Lower lobe of right lung (tissue), 2 donors: Measurements from ENCODE around the gene MNAT1. TPM values are rescaled to one million over a fixed set of nuclear protein-coding genes. Genes with fewer than 3 reads are reported as not detected.
A peak's percentile ranks its signal among the peaks of the same experiment; 100 is the strongest.

Experiments used
- ATAC-seq, 2 donors: fragments of 200-7000 bp; cut with Tn5 transposase; one replicate each; pipeline ENCODE4 v1.9.1; 2020 to 2022; ENCODE audit warnings: mild to moderate bottlenecking in 2 of 2, moderate library complexity in 2 of 2
- DNase-seq: peaks from one replicate; pipeline ENCODE4 v3.0.0-alpha.2; 2020
- H3K27ac ChIP-seq: fragments of 200-600 bp; one replicate; pipeline ENCODE4 v1.8.0; 2022
- H3K27me3 ChIP-seq: fragments of 200-600 bp; one replicate; pipeline ENCODE4 v1.8.0; 2022; ENCODE audit warnings: low read depth
- H3K36me3 ChIP-seq: fragments of 200-600 bp; one replicate; pipeline ENCODE4 v1.8.0; 2022; ENCODE audit warnings: mild to moderate bottlenecking
- H3K4me1 ChIP-seq: fragments of 200-600 bp; one replicate; pipeline ENCODE4 v1.8.0; 2022
- H3K4me3 ChIP-seq: fragments of 200-600 bp; one replicate; pipeline ENCODE4 v1.8.0; 2022; ENCODE audit warnings: mild to moderate bottlenecking
- H3K9me3 ChIP-seq: fragments of 200-600 bp; one replicate; pipeline ENCODE4 v1.8.0; 2022
- intact Hi-C: fragments of 100-400 bp; cut with DNase I; formaldehyde crosslinking; loops from one replicate; pipeline ENCODE4 v1.11.0; 2022
- total RNA-seq: library from RNA; stranded (reverse); fragmentation: NEBNext Ultra II Directional; extraction: Animal tissue kit (Norgen Biotek cat#: 25700); gene quantifications from one replicate; pipeline ENCODE4 v1.2.1, GENCODE V29; 2021
- TF ChIP-seq, protein P1 (sequence below): fragments of 200-600 bp; IDR thresholded peaks from one replicate; pipeline ENCODE4 v1.8.0; 2022; ENCODE audit warnings: antibody characterized with exemption, mild to moderate bottlenecking
- donor health status: DM: no; HTN: yes; CAD: no; lungs with severe emphysema.

Gene MNAT1
- total RNA-seq, 1 donor from 2014 or later: 21.5 TPM

DNA sequence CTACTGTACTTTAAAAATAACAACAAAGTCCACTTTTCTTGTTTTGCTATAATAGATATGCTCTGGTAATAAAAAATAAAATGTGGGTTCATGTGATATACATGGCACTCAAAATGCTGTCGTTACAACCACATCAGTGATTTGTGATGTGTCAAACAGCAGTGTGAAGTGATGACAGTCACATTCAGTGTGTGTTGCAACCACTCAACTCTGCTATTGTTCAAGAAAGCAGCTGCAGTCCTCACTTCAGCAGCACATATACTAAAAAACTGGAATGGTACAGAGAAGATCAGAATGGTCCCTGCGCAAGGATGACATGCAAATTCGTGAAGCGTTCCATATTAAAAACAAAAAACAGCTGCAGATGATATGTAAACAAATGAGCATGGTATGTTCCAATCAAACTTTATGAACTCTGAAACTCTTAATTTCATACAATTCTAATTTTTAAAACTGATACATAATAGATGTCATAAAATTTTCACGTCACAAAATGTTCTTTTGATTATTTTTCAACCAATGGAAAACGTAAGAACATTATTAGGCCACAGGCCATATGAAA, 239.6 kb downstream of the MNAT1 start:
- intact Hi-C loops: no loop called here
- no peak overlapping the region for H3K4me3 ChIP-seq
- H3K27me3 ChIP-seq: no peaks in the 10 kb centered on the region
- no peak overlapping the region for H3K27ac ChIP-seq
- peaks cover 6% of the 10 kb centered on the region for H3K4me1 ChIP-seq
- no peak for DNase-seq
- no peak for ATAC-seq
- TF ChIP-seq, protein P1, sequence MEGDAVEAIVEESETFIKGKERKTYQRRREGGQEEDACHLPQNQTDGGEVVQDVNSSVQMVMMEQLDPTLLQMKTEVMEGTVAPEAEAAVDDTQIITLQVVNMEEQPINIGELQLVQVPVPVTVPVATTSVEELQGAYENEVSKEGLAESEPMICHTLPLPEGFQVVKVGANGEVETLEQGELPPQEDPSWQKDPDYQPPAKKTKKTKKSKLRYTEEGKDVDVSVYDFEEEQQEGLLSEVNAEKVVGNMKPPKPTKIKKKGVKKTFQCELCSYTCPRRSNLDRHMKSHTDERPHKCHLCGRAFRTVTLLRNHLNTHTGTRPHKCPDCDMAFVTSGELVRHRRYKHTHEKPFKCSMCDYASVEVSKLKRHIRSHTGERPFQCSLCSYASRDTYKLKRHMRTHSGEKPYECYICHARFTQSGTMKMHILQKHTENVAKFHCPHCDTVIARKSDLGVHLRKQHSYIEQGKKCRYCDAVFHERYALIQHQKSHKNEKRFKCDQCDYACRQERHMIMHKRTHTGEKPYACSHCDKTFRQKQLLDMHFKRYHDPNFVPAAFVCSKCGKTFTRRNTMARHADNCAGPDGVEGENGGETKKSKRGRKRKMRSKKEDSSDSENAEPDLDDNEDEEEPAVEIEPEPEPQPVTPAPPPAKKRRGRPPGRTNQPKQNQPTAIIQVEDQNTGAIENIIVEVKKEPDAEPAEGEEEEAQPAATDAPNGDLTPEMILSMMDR: no peak
- peaks cover 9% of the 10 kb centered on the region for H3K36me3 ChIP-seq
- no peaks in the 10 kb centered on the region for H3K9me3 ChIP-seq

DNA sequence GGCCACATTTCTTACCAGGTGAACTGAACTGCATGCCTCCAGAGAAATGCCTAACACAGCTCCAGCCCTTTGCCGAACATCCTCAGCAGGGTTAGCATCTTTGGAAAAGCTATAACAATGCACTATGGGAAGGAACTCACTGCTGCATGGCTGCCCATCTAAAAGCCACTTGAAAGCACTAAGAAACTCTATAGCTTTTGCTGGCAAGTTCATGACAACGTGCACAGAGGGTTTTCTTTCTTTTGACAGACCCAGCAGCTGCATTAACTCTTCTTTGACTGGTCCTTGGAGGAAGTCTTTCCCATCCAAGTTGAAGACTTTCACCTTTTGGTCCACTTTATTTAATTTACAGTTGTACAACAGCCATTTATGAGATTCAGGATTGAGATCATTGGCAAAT, 241.0 kb downstream of the MNAT1 start:
- DNase-seq: no peak
- H3K27me3 ChIP-seq: no peaks in the 10 kb centered on the region
- peaks cover 14% of the 10 kb centered on the region for H3K4me1 ChIP-seq
- H3K4me3 ChIP-seq: no peak overlapping the region
- no peak for ATAC-seq
- no peaks in the 10 kb centered on the region for H3K9me3 ChIP-seq
- no peak overlapping the region for H3K27ac ChIP-seq
- TF ChIP-seq, protein P1: no peak
- H3K36me3 ChIP-seq: peaks cover 9% of the 10 kb centered on the region
- intact Hi-C loops: no loop called here

DNA sequence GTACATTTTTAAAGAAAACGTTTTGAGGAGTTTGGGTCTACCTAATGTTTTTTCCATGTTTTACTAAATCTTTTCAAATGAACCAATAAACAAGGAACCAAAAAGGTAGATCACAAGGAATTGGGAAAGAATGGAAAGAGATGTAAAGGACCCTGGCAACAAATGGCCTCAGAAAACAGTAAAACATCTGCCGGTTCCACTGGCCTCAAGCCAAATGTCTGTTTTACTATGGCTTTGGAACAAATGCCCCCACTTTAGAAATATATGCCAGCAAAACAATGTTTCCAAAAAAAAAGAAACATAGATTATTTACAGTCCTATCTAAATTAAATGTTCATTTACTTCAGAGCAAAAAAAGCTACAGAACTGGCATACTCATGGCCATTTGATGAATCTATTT, 243.3 kb downstream of the MNAT1 start:
- intact Hi-C loops: no loop called here
- ATAC-seq (no peak), DNase-seq (no peak)
- Histone ChIP-seq H3K4me1 (peaks cover 22% of the 10 kb centered on the region), H3K9me3 (no peaks in the 10 kb centered on the region), H3K4me3 (no peak overlapping the region), H3K27me3 (no peaks in the 10 kb centered on the region), H3K36me3 (peaks cover 9% of the 10 kb centered on the region), H3K27ac (no peak overlapping the region)
- TF ChIP-seq, protein P1: no peak

DNA sequence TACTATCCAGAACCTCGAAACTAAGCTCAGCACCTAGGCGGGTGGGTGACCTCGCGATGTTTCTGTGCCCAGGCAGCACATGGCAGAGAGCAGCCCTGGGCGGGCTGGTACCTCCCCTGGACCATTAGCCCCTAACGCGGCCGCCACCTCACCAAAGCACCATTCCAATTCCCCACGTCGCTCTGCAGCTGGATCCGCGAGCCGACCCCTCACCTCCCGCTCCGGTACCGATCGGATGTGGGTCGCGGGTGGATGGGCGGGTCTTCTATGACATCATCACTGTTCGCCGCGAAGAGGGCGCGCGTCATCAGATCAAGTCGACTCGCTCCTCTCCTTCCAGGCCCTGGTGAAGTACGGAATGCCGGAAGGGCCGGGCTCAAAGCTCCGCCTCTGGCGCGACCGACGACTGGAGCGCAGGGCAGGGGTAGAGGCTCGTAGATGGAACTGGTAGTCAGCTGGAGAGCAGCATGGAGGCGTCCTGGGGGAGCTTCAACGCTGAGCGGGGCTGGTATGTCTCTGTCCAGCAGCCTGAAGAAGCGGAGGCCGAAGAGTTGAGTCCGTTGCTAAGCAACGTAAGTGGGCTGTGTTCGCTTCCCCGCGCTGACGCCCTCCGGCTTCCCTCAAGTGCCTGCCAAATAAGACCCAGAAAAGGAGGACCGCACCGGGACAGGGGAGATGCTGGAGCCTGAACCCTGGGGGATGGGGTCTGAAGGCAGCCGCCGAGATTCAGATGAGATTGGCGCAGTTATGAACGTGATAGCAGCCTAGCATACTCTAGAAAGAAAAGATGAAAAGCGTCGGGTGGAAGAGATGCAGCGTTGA, 246.5 kb downstream of the MNAT1 start, which contains the start of the genes SLC38A6 and TRMT5:
Gene SLC38A6 (plus strand): TSS at position 435 of the 822 bp plus-strand sequence. CDS start 33 bp downstream, at position 468.
Gene TRMT5 (minus strand): TSS at position 269 of the 822 bp plus-strand sequence. CDS start 106 bp downstream, at position 163.
- H3K9me3 ChIP-seq: no peaks in the 10 kb centered on the region
- peaks cover 25% of the 10 kb centered on the region for H3K4me1 ChIP-seq
- peak within 1 kb of the TSS; percentile 91 for H3K27ac ChIP-seq
- TF ChIP-seq, protein P1: no peak
- DNase-seq: peak; percentile 94
- intact Hi-C loops: no loop called here
- H3K27me3 ChIP-seq: no peaks in the 10 kb centered on the region
- H3K4me3 ChIP-seq: peak within 1 kb of the TSS; percentile 81
- peak; percentile 98 to 99 for ATAC-seq
- H3K36me3 ChIP-seq: peaks cover 13% of the 10 kb centered on the region

DNA sequence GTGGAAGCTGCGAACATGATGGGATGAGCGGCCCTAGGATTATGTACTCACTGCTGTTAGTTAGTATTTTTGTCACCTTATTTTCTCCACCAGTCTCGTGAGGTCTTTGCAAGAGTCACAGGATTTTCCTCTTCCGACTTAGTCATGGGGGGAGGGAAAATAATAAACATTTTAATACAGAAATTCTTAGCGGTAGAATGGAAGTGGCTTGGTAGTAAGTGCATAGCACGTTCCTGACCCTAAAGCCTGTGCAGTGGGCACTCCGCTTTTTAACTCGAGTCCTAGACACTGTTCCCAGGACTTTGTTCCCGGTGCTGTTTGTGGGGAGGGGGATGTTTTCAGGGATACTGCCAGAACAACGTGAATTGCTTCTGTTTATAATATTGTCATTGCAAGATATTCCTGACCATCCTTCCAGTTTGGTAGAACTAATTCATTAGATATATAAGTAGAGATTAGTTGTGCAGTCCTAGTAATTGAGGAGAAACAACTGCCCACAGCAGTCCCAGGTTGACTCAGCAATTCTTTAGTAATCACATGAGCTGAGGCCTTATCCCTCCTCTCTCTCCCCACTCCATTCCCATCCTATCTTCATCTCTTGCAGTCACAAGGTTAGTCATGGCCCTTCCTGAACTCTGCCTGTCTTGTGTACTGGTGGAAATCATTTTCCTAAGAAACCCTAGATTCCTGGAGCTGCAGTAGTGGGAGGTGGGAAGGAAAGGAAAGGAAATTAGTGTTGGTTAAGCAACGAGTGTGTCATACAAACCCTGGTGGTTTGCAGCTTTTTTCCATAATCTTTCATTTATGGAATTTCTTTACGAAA, 247.3 kb downstream of the MNAT1 start:
- DNase-seq (no peak), ATAC-seq (peak in 1 of 2 donors; percentile 28)
- intact Hi-C loops: no loop called here
- H3K4me1 ChIP-seq: peaks cover 25% of the 10 kb centered on the region
- H3K4me3 ChIP-seq: peak overlapping the region; percentile 81
- TF ChIP-seq, protein P1: no peak
- no peaks in the 10 kb centered on the region for H3K27me3 ChIP-seq
- H3K9me3 ChIP-seq: no peaks in the 10 kb centered on the region
- peaks cover 15% of the 10 kb centered on the region for H3K36me3 ChIP-seq
- H3K27ac ChIP-seq: peak overlapping the region; percentile 91
